ENCODE data around the gene SAA4.

SAA4 gene

GRCh38 chr11:18264677-18265555 is 28.3 kb upstream of the SAA4 start:
- TF ChIP-seq REST (IDR thresholded peaks at IDR 0.05; ENCODE audit: low read depth) = no peak

GRCh38 chr11:18264035-18264434 is 27.4 kb upstream of the SAA4 start:
- no peak for TF ChIP-seq CREB1 (IDR thresholded peaks at IDR 0.05; ENCODE audit: low read depth)
- no peak for TF ChIP-seq NFIC (IDR thresholded peaks at IDR 0.05)
- TF ChIP-seq EGR1 (IDR thresholded peaks at IDR 0.05) = no peak
- no peak for TF ChIP-seq FOXM1 (IDR thresholded peaks at IDR 0.05; ENCODE audit: borderline replicate concordance, low read depth)
- no peak for TF ChIP-seq MAX (IDR thresholded peaks at IDR 0.05)
- no peak for TF ChIP-seq TEAD4 (IDR thresholded peaks at IDR 0.05)
- TF ChIP-seq TAF1 (IDR thresholded peaks at IDR 0.05; ENCODE audit: low read depth) = no peak
- no peak for TF ChIP-seq EP300 (IDR thresholded peaks at IDR 0.05; ENCODE audit: borderline replicate concordance)
- TF ChIP-seq TCF12 (IDR thresholded peaks at IDR 0.05; ENCODE audit: low read depth) = no peak
- no peak for TF ChIP-seq REST (IDR thresholded peaks at IDR 0.05; ENCODE audit: low read depth)

- TF ChIP-seq TEAD4 (IDR thresholded peaks at IDR 0.05) = peak; percentile 62
These were observed 26.2 kb upstream of the SAA4 start for GRCh38 chr11:18262681-18263350.

- TF ChIP-seq MAX (IDR thresholded peaks at IDR 0.05) (no peak), CREB1 (IDR thresholded peaks at IDR 0.05; ENCODE audit: low read depth) (no peak), YY1 (IDR thresholded peaks at IDR 0.05; ENCODE audit: low read depth) (no peak)
These were observed 25.1 kb upstream of the SAA4 start for GRCh38 chr11:18261721-18262120.

GRCh38 chr11:18259259-18259658 is 22.7 kb upstream of the SAA4 start:
- TF ChIP-seq REST (IDR thresholded peaks at IDR 0.05; ENCODE audit: low read depth) (no peak), FOXM1 (IDR thresholded peaks at IDR 0.05; ENCODE audit: borderline replicate concordance, low read depth) (no peak), ZBTB7A (IDR thresholded peaks at IDR 0.05; ENCODE audit: low read depth) (no peak), NFIC (IDR thresholded peaks at IDR 0.05) (no peak), TEAD4 (IDR thresholded peaks at IDR 0.05) (no peak), YY1 (IDR thresholded peaks at IDR 0.05; ENCODE audit: low read depth) (no peak), RAD21 (IDR thresholded peaks at IDR 0.05; ENCODE audit: low read depth) (no peak), CEBPB (IDR thresholded peaks at IDR 0.05) (no peak), TCF12 (IDR thresholded peaks at IDR 0.05; ENCODE audit: low read depth) (no peak), CREB1 (IDR thresholded peaks at IDR 0.05; ENCODE audit: low read depth) (no peak), EGR1 (IDR thresholded peaks at IDR 0.05) (no peak), EP300 (IDR thresholded peaks at IDR 0.05; ENCODE audit: borderline replicate concordance) (no peak), TAF1 (IDR thresholded peaks at IDR 0.05; ENCODE audit: low read depth) (no peak)
